B cell (primary cell): ENCODE data around the gene AHRR. TPM values are rescaled to one million over a fixed set of nuclear protein-coding genes. Genes with fewer than 3 reads are reported as not detected.

Experiments used
- ATAC-seq: fragments of 200-7000 bp; cut with Tn5 transposase; one replicate; pipeline ENCODE4 v1.10.0; 2021; ENCODE audit warnings: low read depth, mild to moderate bottlenecking, moderate number of reproducible peaks, moderate library complexity
- CTCF ChIA-PET: fragments of 350-600 bp; sonication (Branson Sonifier 250); formaldehyde crosslinking; loops from one replicate; lab custom pipeline; 2021; ENCODE audit warnings: antibody characterized with exemption, inconsistent platforms; lab: Charles Lee
- POLR2A ChIA-PET: fragments of 350-600 bp; sonication (Branson Sonifier 250); formaldehyde crosslinking; loops from one replicate; lab custom pipeline; 2021; ENCODE audit warnings: antibody characterized with exemption; lab: Charles Lee
- DNase-seq: peaks from one replicate; pipeline ENCODE4 v3.0.0; 2013
- H2AFZ ChIP-seq: 2 replicates; pipeline ENCODE4 v1.6.1; 2012; ENCODE audit warnings: mild to moderate bottlenecking, low read depth, low read length; ENCODE audit not compliant: insufficient read depth, poor library complexity, severe bottlenecking
- H3K27ac ChIP-seq, 2 donors: 1 replicate in 1 of 2; 2 replicates in 1 of 2; pipeline ENCODE4 v1.5.1; 2012 to 2013; ENCODE audit warnings: low read length in 2 of 2, mild to moderate bottlenecking in 2 of 2, moderate library complexity in 1 of 2
- H3K27me3 ChIP-seq, 4 experiments: fragments of 200-600 bp in 1 of 4; sonication (generic) in 1 of 4; replicated peaks in 1 of 4; 1 replicate in 2 of 4; 2 replicates in 2 of 4; pipeline versions ENCODE4 v1.6.1 to v1.7.0; 2013 to 2016; ENCODE audit warnings: low read length in 3 of 4, mild to moderate bottlenecking in 2 of 4, mixed read lengths in 1 of 4, moderate library complexity in 1 of 4; ENCODE audit not compliant: insufficient read depth in 4 of 4, control insufficient read depth in 3 of 4; ENCODE audit errors: control extremely low read depth in 1 of 4
- H3K36me3 ChIP-seq, 2 experiments: replicated peaks in 1 of 2; 1 replicate in 1 of 2; 2 replicates in 1 of 2; pipeline versions ENCODE4 v1.6.1 to v1.7.1; 2013; ENCODE audit warnings: low read length in 1 of 2; ENCODE audit not compliant: insufficient read depth in 2 of 2, control insufficient read depth in 1 of 2; ENCODE audit errors: control extremely low read depth in 1 of 2, extremely low read depth in 1 of 2
- H3K4me1 ChIP-seq, 2 donors: fragments of 200-600 bp in 1 of 2; sonication (generic) in 1 of 2; 1 replicate in 1 of 2; 2 replicates in 1 of 2; pipeline versions ENCODE4 v1.5.1 to v1.6.1; 2013 to 2017; ENCODE audit warnings: low read length in 2 of 2; ENCODE audit not compliant: control insufficient read depth in 2 of 2, insufficient read depth in 2 of 2
- H3K4me2 ChIP-seq: replicated peaks from 2 replicates; pipeline ENCODE3; 2012; ENCODE audit warnings: mild to moderate bottlenecking, low read depth, low read length; ENCODE audit not compliant: poor library complexity, severe bottlenecking
- H3K4me3 ChIP-seq, 5 experiments: fragments of 200-600 bp in 1 of 5; sonication (generic) in 1 of 5; 1 replicate in 3 of 5; 2 replicates in 2 of 5; pipeline versions ENCODE4 v1.5.1 to v1.7.0; 2011 to 2016; ENCODE audit warnings: low read length in 4 of 5, mild to moderate bottlenecking in 4 of 5, low read depth in 2 of 5, control low read depth in 1 of 5, moderate library complexity in 1 of 5; ENCODE audit not compliant: insufficient read depth in 1 of 5; ENCODE audit errors: control extremely low read depth in 1 of 5, extremely low read depth in 1 of 5
- H3K79me2 ChIP-seq: fragments of 200-600 bp; sonication (generic); one replicate; pipeline ENCODE4 v1.6.0; 2016; ENCODE audit warnings: low read length; ENCODE audit not compliant: control insufficient read depth, insufficient read depth
- H3K9ac ChIP-seq: fragments of 200-600 bp; sonication (generic); 2 replicates; pipeline ENCODE4 v1.6.1; 2017; ENCODE audit warnings: mild to moderate bottlenecking, low read length, moderate library complexity
- H3K9me3 ChIP-seq, 3 donors: one replicate each; pipeline versions ENCODE4 v1.6.1 to v1.7.1; 2013; ENCODE audit warnings: low read length in 2 of 3; ENCODE audit not compliant: control insufficient read depth in 2 of 3, insufficient read depth in 1 of 3; ENCODE audit errors: control extremely low read depth in 1 of 3
- H4K20me1 ChIP-seq: 2 replicates; pipeline ENCODE4 v1.6.0; 2012; ENCODE audit warnings: mild to moderate bottlenecking, low read length; ENCODE audit not compliant: insufficient read depth, control insufficient read depth, poor library complexity, severe bottlenecking
- H3K27ac Mint-ChIP-seq: one replicate; pipeline ENCODE4 v1.8.0; 2021; ENCODE audit warnings: mixed read lengths
- H3K27me3 Mint-ChIP-seq: one replicate; pipeline ENCODE4 v1.8.0; 2021; ENCODE audit warnings: mixed read lengths
- H3K4me1 Mint-ChIP-seq: one replicate; pipeline ENCODE4 v1.8.0; 2021; ENCODE audit warnings: mixed read lengths
- H3K4me3 Mint-ChIP-seq: one replicate; pipeline ENCODE4 v1.8.0; 2021; ENCODE audit warnings: mixed read lengths
- H3K9me3 Mint-ChIP-seq: one replicate; pipeline ENCODE4 v1.8.0; 2022; ENCODE audit warnings: mixed read lengths; ENCODE audit not compliant: insufficient read depth
- EZH2 ChIP-seq: IDR thresholded peaks from 2 replicates; pipeline ENCODE4 v1.6.1; 2012; ENCODE audit warnings: borderline replicate concordance, low read depth, mild to moderate bottlenecking, moderate library complexity, low read length; ENCODE audit not compliant: insufficient read depth, poor library complexity, severe bottlenecking
- WGBS: methylation state at CpG from one replicate; pipeline ENCODE4 v1.1.5; 2013; ENCODE audit warnings: missing lambda C conversion rate; ENCODE audit not compliant: insufficient coverage; 5-methylcytosine and 5-hydroxymethylcytosine counted together
- intact Hi-C: fragments of 100-400 bp; cut with micrococcal nuclease; formaldehyde crosslinking; loops from one replicate; pipeline ENCODE4 v1.10.0; 2022
- polyA plus RNA-seq: library from polyadenylated mRNA; depleted of rRNA; stranded (reverse); fragments of >200 nt; gene quantifications from 2 replicates; pipeline ENCODE4 v1.2.3, GENCODE V29; 2012
- total RNA-seq, 2 donors: library from RNA; stranded (reverse); fragments of 120-200 nt in 1 of 2; gene quantifications; 1 replicate in 1 of 2; 2 replicates in 1 of 2; pipeline versions ENCODE4 v1.2.3 to v1.2.4, GENCODE V29; 2013 to 2022
- TF ChIP-seq, protein P1 (sequence below): fragments of 200-600 bp; IDR thresholded peaks from one replicate; pipeline ENCODE4 v1.8.0; 2022; ENCODE audit warnings: antibody characterized with exemption, mild to moderate bottlenecking

AHRR gene
- total and polyA plus RNA-seq, 2 donors (not counting 1 experiment from before 2014, with no cell fraction given): 0.13 to 1.7 TPM

DNA sequence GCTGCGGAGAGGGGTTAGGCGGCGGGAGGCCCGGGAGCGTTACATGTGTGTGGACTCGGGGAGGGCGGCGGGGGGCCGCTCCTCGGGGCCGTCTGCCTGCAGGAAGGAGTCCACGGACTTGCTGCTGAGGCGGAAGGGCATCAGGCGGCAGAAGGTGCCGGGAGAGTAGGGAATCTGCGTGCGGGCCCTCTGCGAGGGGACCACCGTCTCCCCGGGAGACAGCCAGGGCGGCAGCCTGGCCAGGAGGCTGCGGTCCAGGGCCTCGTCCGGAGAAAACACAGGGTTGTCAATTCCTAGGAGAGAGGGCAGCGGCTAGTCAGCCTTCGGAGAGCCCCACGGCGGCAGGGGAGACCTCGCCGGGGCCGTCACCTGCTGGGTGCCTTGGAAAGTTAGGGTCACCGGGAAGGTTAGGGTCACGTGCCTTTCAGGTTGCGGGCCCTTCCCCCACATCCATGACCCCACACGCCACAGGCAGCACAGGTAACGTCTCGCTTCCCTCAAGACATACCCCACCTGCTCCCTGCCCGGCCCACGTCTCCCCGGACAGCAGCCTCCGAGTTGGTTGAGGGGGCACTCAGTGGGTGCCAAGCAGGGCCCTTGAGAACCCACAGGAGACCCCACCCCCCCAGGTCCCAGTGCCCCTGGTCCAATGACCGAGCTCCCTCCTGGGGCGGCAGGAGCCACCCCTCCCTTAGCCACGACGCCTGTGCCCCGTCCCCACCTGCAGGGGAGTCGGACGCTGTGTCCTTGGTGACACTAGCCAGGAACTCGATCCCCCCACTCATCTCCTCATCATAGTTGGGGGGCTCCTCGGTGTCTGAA is 153.5 kb downstream of the AHRR start:
- peaks cover 33 to 38% of the 10 kb centered on the region in 2 donors for H3K4me1 ChIP-seq
- H3K9me3 ChIP-seq: peaks cover 0 to 6% (median 0%) of the 10 kb centered on the region in 3 donors
- WGBS: 8% methylated on average over 43 of the region's 50 CpGs
- DNase-seq (peak; percentile 50), ATAC-seq (no peak)
- no peak for TF ChIP-seq EZH2
- TF ChIP-seq, protein P1, sequence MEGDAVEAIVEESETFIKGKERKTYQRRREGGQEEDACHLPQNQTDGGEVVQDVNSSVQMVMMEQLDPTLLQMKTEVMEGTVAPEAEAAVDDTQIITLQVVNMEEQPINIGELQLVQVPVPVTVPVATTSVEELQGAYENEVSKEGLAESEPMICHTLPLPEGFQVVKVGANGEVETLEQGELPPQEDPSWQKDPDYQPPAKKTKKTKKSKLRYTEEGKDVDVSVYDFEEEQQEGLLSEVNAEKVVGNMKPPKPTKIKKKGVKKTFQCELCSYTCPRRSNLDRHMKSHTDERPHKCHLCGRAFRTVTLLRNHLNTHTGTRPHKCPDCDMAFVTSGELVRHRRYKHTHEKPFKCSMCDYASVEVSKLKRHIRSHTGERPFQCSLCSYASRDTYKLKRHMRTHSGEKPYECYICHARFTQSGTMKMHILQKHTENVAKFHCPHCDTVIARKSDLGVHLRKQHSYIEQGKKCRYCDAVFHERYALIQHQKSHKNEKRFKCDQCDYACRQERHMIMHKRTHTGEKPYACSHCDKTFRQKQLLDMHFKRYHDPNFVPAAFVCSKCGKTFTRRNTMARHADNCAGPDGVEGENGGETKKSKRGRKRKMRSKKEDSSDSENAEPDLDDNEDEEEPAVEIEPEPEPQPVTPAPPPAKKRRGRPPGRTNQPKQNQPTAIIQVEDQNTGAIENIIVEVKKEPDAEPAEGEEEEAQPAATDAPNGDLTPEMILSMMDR: no peak
- Mint-ChIP-seq H3K27ac (no peak overlapping the region), H3K27me3 (peaks cover 22% of the 10 kb centered on the region), H3K4me3 (peak overlapping the region; percentile 90), H3K4me1 (peaks cover 28% of the 10 kb centered on the region), H3K9me3 (no peaks in the 10 kb centered on the region)
- POLR2A ChIA-PET: interaction anchor here (0.6 kb wide), 1 partner anchor 33 kb away, joined by 3 read pairs; no protein-coding TSS in a partner anchor
- intact Hi-C loops: no loop called here
- H4K20me1 ChIP-seq: peaks cover 23% of the 10 kb centered on the region
- peaks cover 0 to 59% (median 8%) of the 10 kb centered on the region in 4 experiments for H3K27me3 ChIP-seq
- no peak overlapping the region for H3K4me3 ChIP-seq
- no peak overlapping the region for H3K9ac ChIP-seq
- H2AFZ ChIP-seq: peak overlapping the region; percentile 42
- peaks cover 6% of the 10 kb centered on the region for H3K79me2 ChIP-seq
- CTCF ChIA-PET: no interaction called here
- no peaks in the 10 kb centered on the region for H3K36me3 ChIP-seq
- H3K4me2 ChIP-seq: peak overlapping the region; percentile 72
- no peak overlapping the region for H3K27ac ChIP-seq

DNA sequence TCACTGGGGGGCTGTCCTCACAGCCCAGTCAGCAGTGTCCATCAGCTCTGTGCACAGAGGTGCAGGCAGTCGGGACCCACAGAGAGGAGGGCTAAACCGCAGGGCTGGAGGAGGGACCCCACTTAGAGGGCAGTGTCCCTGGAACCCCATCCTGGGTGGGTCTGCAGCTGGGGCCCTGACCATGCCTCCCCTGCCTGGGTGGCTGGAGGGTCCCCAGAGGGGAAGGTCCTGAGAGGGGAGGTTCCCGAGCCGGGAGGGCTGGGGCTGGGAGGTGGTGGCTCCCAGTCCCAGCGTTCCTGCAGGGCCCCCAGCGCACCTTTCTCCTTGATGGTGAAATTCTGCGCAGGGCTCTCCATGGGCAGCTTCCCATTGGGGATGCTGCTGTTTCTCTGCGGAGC is 154.2 kb downstream of the AHRR start:
- CTCF ChIA-PET: no interaction called here
- no peak for TF ChIP-seq EZH2
- TF ChIP-seq, protein P1: no peak

More for the DNA sequence above, 154.2 kb downstream of the AHRR start:
- Mint-ChIP-seq H3K4me3 (peak overlapping the region; percentile 60), H3K4me1 (peaks cover 24% of the 10 kb centered on the region), H3K27ac (no peak overlapping the region), H3K27me3 (peaks cover 26% of the 10 kb centered on the region), H3K9me3 (no peaks in the 10 kb centered on the region)
- Histone ChIP-seq H3K36me3 (no peaks in the 10 kb centered on the region), H3K27me3 (peaks cover 0 to 65% (median 8%) of the 10 kb centered on the region in 4 experiments), H3K9me3 (peaks cover 0 to 6% (median 0%) of the 10 kb centered on the region in 3 donors), H3K4me1 (peaks cover 28 to 33% of the 10 kb centered on the region in 2 donors), H3K79me2 (peaks cover 4% of the 10 kb centered on the region), H2AFZ (no peak overlapping the region), H3K4me3 (no peak overlapping the region), H4K20me1 (peaks cover 21% of the 10 kb centered on the region), H3K9ac (no peak overlapping the region), H3K4me2 (peak overlapping the region; percentile 72), H3K27ac (no peak overlapping the region)
- 59% methylated on average over 7 of the region's 8 CpGs for WGBS
- POLR2A ChIA-PET: no interaction called here
- no peak for ATAC-seq
- DNase-seq: no peak
- intact Hi-C loops: no loop called here
